ENCODE data around the gene CTNNA2.

CTNNA2 gene

DNA sequence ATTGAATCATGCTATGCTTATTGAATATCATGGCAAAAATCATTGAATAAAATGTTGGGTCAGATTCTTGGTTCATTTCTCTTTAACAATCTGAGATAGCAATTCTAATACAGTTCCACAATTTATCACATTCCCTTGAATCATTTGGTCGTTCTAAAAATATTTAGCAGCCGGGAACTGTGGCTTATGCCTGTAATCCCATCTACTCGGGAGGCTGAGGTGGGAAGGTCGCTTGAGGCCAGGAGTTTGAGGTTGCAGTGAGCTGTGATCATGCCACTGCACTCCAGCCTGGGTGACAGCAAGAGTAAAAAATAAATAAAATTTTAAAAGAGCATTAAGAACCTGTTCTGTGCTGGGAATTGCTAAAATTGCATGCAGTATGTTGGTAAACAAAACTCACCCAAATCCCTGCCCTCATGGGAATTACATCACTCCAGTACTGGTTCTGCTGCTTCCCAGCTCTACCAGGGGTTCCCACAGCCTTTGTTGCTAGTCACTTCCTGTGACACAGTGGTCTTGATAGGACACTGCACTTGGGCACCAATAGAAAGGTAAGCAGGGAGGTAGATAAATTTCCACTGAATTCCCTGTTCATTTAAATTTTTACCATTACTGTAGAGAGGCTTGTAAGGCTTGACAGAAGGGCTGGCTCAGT is 200.4 kb downstream of the CTNNA2 start:
- H3K27me3 ChIP-seq (ENCODE audit: control insufficient read depth, insufficient read depth, low read length), result no peaks in the 10 kb centered on the region
- no peaks in the 10 kb centered on the region for H3K9me3 ChIP-seq (ENCODE audit: control insufficient read depth, insufficient read depth, low read length)
- H3K4me3 ChIP-seq (ENCODE audit: low read depth, low read length), result no peak overlapping the region

DNA sequence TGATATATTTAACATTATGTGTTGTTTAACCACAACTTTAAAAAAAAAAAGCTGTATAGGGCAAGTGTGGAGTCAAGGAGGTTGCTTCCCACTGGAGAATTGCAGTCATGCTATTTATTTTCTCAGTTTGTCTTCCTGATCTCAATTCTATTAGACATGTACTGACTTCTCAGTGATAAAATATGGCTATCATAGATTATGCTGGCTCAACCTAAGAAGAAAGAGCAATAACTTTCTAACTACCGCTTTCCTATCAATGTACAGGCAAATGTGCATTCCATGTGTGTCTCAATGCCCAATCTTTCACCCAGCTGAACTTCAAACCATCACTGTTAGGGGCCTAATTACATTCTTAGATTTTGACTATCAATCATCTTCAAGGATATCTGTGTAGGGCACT is 201.4 kb downstream of the CTNNA2 start:
- Histone ChIP-seq H3K4me3 (ENCODE audit: low read depth, low read length) (no peak overlapping the region), H3K27me3 (ENCODE audit: control insufficient read depth, insufficient read depth, low read length) (no peaks in the 10 kb centered on the region), H3K9me3 (ENCODE audit: control insufficient read depth, insufficient read depth, low read length) (no peaks in the 10 kb centered on the region), H3K36me3 (ENCODE audit: control insufficient read depth, insufficient read depth, low read length) (no peaks in the 10 kb centered on the region), H3K4me1 (ENCODE audit: control insufficient read depth, insufficient read depth, low read length) (no peaks in the 10 kb centered on the region), H3K9ac (ENCODE audit: low read depth, low read length) (no peak overlapping the region)

More for the DNA sequence above, 200.4 kb downstream of the CTNNA2 start:
- Histone ChIP-seq H3K4me1 (ENCODE audit: control insufficient read depth, insufficient read depth, low read length) (no peaks in the 10 kb centered on the region), H3K9ac (ENCODE audit: low read depth, low read length) (no peak overlapping the region), H3K36me3 (ENCODE audit: control insufficient read depth, insufficient read depth, low read length) (no peaks in the 10 kb centered on the region)

DNA sequence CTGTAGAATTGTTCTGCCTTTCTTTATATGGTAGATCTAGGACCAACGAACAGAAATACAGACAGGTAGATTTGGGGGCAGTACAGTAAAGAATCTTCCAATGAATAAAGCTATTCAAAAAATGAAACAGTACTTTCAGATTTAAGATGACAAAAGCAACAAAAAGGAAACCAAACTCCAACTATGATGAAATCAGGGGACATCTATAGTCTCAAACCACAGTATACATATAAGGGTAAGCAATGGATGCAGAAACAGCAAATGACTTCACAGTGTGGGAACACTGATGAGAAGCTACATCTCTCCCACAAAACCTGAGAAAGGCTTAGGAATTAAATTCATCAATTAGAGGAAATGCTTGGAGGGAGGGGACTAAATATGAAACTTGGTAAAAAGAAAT is 202.5 kb downstream of the CTNNA2 start:
- H3K36me3 ChIP-seq (ENCODE audit: control insufficient read depth, insufficient read depth, low read length), result no peaks in the 10 kb centered on the region
- H3K27me3 ChIP-seq (ENCODE audit: control insufficient read depth, insufficient read depth, low read length), result no peaks in the 10 kb centered on the region
- no peak overlapping the region for H3K9ac ChIP-seq (ENCODE audit: low read depth, low read length)
- no peaks in the 10 kb centered on the region for H3K9me3 ChIP-seq (ENCODE audit: control insufficient read depth, insufficient read depth, low read length)
- H3K4me1 ChIP-seq (ENCODE audit: control insufficient read depth, insufficient read depth, low read length), result no peaks in the 10 kb centered on the region
- H3K4me3 ChIP-seq (ENCODE audit: low read depth, low read length), result no peak overlapping the region

DNA sequence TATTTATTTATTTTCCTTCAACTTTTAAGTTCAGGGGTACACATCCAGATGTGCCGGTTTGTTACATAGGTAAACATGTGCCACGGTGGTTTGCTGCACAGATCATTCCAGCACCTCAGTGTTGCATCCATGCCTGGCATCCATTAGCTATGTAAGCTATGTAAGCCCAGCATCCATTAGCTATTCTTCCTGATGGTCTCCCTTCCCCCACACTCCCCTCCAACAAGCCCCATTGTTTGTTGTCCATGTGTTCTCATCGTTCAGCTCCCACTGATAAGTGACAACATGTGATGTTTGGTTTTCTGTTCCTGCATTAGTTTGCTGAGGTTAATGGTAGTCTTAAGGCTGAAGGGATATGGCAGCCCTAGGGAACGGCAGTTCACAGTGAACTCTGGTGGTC is 203.4 kb downstream of the CTNNA2 start:
- H3K4me1 ChIP-seq (ENCODE audit: control insufficient read depth, insufficient read depth, low read length), result no peaks in the 10 kb centered on the region
- H3K27me3 ChIP-seq (ENCODE audit: control insufficient read depth, insufficient read depth, low read length), result no peaks in the 10 kb centered on the region
- no peaks in the 10 kb centered on the region for H3K36me3 ChIP-seq (ENCODE audit: control insufficient read depth, insufficient read depth, low read length)
- H3K9me3 ChIP-seq (ENCODE audit: control insufficient read depth, insufficient read depth, low read length), result no peaks in the 10 kb centered on the region
- no peak overlapping the region for H3K4me3 ChIP-seq (ENCODE audit: low read depth, low read length)
- no peak overlapping the region for H3K9ac ChIP-seq (ENCODE audit: low read depth, low read length)

DNA sequence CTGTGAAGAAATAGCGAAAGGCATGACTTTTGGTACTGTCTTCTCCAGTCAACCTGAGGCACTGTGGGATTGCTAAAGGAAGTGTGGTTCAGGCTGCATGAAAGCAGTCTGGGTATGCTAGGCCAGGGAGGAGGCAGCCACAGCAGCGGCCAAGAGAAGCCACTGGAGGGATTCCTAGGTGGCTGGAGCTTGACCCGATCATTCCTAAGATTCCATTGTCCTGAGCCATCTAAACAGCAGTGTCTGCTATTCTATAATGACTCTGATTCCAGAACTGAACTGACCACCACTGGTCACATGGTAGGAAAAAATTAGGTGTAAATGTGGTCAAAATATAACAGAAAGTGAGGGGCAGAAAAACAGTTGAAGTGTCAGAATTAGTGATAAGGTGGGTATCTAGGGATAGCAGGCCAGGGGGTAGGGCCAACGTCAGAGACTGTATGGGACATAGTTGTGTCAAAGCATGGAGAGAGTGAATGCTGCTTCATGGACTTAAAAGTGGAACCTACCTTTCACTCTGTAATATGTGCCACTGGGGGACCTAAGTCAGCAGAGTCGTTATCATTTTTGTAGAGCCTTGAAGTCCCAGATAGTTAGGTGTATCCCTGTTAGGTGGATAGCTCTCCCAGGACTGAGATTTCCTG is 204.6 kb downstream of the CTNNA2 start:
- H3K9me3 ChIP-seq (ENCODE audit: control insufficient read depth, insufficient read depth, low read length), result no peaks in the 10 kb centered on the region
- no peaks in the 10 kb centered on the region for H3K36me3 ChIP-seq (ENCODE audit: control insufficient read depth, insufficient read depth, low read length)
- no peaks in the 10 kb centered on the region for H3K27me3 ChIP-seq (ENCODE audit: control insufficient read depth, insufficient read depth, low read length)
- no peaks in the 10 kb centered on the region for H3K4me1 ChIP-seq (ENCODE audit: control insufficient read depth, insufficient read depth, low read length)
- no peak overlapping the region for H3K9ac ChIP-seq (ENCODE audit: low read depth, low read length)
- H3K4me3 ChIP-seq (ENCODE audit: low read depth, low read length), result no peak overlapping the region

DNA sequence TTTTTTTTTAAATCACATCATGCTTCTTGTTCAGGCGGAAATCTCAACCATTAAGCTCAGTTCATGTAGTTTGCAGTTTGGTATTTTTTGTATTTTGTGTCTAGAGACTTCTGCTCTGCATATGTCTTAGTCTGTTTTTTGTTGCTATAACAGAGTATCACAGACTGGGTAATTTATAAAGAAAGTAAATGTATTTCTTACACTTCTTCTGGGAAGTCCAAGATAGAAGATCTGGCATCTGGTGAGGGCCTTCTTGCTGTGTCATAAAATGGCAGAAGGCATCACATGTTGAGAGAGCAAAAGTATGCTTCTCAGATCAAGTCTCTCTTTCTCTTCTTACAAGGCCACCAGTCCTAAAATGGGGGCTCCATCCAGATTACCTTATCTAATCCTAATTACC is 208.2 kb downstream of the CTNNA2 start:
- H3K9ac ChIP-seq (ENCODE audit: low read depth, low read length), result no peak overlapping the region
- H3K27me3 ChIP-seq (ENCODE audit: control insufficient read depth, insufficient read depth, low read length), result no peaks in the 10 kb centered on the region
- no peak overlapping the region for H3K4me3 ChIP-seq (ENCODE audit: low read depth, low read length)
- H3K9me3 ChIP-seq (ENCODE audit: control insufficient read depth, insufficient read depth, low read length), result peaks cover 3% of the 10 kb centered on the region
- no peaks in the 10 kb centered on the region for H3K4me1 ChIP-seq (ENCODE audit: control insufficient read depth, insufficient read depth, low read length)
- H3K36me3 ChIP-seq (ENCODE audit: control insufficient read depth, insufficient read depth, low read length), result no peaks in the 10 kb centered on the region

DNA sequence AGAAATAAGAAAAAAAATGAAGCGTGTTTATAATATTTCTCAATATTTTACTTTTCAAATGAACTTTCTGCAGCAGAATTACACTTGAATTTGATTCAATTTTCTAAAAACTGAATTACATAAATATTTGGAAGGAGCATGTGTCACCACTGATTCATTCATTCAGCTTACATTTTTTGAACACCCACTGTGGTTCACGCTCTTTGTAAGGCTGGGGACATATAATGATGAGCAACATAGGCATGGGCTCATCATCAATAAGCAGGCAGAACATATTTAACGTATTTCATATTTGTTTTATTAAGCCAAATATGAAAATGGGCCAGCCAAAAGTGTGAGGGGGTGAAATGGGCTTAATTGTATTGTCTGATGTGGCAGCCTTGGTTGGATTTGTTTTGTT is 209.1 kb downstream of the CTNNA2 start:
- Histone ChIP-seq H3K4me3 (ENCODE audit: low read depth, low read length) (no peak overlapping the region), H3K4me1 (ENCODE audit: control insufficient read depth, insufficient read depth, low read length) (no peaks in the 10 kb centered on the region), H3K36me3 (ENCODE audit: control insufficient read depth, insufficient read depth, low read length) (no peaks in the 10 kb centered on the region), H3K9ac (ENCODE audit: low read depth, low read length) (no peak overlapping the region), H3K27me3 (ENCODE audit: control insufficient read depth, insufficient read depth, low read length) (no peaks in the 10 kb centered on the region), H3K9me3 (ENCODE audit: control insufficient read depth, insufficient read depth, low read length) (peaks cover 3% of the 10 kb centered on the region)

DNA sequence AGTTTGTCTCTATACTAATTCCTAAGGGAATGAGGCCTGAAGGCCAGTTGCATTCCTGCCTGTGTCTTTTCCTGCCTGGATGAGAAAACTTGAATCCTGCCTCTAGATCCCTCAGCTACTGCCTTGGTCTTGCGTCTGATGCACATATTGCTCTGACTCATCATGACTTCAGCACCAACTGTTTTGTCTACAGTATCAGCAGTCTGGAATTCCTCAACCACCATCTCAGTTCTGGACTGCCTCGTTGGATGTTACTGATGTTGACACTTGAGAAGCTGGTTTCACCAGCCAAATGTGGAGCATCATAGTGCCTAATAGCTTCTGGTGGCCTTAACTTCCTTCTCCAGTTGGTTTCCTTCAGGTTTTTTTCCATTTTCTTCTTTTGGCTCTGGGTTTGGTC is 211.0 kb downstream of the CTNNA2 start:
- Histone ChIP-seq H3K9ac (ENCODE audit: low read depth, low read length) (no peak overlapping the region), H3K27me3 (ENCODE audit: control insufficient read depth, insufficient read depth, low read length) (no peaks in the 10 kb centered on the region), H3K4me3 (ENCODE audit: low read depth, low read length) (no peak overlapping the region), H3K4me1 (ENCODE audit: control insufficient read depth, insufficient read depth, low read length) (no peaks in the 10 kb centered on the region), H3K36me3 (ENCODE audit: control insufficient read depth, insufficient read depth, low read length) (no peaks in the 10 kb centered on the region), H3K9me3 (ENCODE audit: control insufficient read depth, insufficient read depth, low read length) (peaks cover 3% of the 10 kb centered on the region)

DNA sequence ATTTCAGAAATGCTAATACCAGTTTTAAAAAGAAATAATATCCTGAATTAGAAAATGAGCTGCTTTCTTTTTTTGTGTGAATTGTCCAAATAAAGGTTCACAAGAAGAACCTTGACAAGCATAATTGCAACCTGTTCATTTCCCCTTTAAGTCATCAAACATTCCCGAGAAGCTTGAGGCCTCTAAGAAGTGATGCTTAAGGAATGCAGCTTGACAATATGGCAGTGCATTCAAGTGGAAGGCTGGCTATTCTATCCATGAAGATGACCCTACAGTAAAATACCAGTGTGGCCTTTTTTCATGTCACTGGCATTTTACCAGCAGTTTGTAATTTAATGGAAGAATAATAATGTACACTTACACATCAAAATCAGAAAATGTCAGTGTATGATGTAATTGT is 216.7 kb downstream of the CTNNA2 start:
- Histone ChIP-seq H3K9ac (ENCODE audit: low read depth, low read length) (no peak overlapping the region), H3K36me3 (ENCODE audit: control insufficient read depth, insufficient read depth, low read length) (no peaks in the 10 kb centered on the region), H3K4me3 (ENCODE audit: low read depth, low read length) (no peak overlapping the region), H3K4me1 (ENCODE audit: control insufficient read depth, insufficient read depth, low read length) (no peaks in the 10 kb centered on the region), H3K9me3 (ENCODE audit: control insufficient read depth, insufficient read depth, low read length) (no peaks in the 10 kb centered on the region), H3K27me3 (ENCODE audit: control insufficient read depth, insufficient read depth, low read length) (no peaks in the 10 kb centered on the region)

DNA sequence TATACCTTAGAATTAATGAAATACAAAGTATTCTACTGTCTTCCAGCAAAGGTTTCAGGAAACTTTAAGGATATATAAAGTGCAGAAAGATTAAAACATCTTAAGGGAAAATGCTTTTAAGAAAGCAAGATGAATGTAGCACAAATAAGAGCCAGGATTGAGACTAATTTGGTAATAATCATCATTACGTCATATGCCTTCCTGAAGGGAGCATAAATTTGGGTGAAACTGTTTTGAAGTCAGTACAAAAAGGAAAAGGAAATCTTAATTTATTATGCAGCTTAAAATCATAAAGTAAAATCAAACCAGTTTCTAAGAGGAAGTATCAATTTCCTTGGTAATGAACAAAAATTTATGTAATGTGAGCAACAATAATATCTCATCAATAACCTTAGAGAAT is 221.7 kb downstream of the CTNNA2 start:
- no peaks in the 10 kb centered on the region for H3K27me3 ChIP-seq (ENCODE audit: control insufficient read depth, insufficient read depth, low read length)
- no peaks in the 10 kb centered on the region for H3K36me3 ChIP-seq (ENCODE audit: control insufficient read depth, insufficient read depth, low read length)
- no peak overlapping the region for H3K9ac ChIP-seq (ENCODE audit: low read depth, low read length)
- H3K4me3 ChIP-seq (ENCODE audit: low read depth, low read length), result no peak overlapping the region
- no peaks in the 10 kb centered on the region for H3K4me1 ChIP-seq (ENCODE audit: control insufficient read depth, insufficient read depth, low read length)
- no peaks in the 10 kb centered on the region for H3K9me3 ChIP-seq (ENCODE audit: control insufficient read depth, insufficient read depth, low read length)

DNA sequence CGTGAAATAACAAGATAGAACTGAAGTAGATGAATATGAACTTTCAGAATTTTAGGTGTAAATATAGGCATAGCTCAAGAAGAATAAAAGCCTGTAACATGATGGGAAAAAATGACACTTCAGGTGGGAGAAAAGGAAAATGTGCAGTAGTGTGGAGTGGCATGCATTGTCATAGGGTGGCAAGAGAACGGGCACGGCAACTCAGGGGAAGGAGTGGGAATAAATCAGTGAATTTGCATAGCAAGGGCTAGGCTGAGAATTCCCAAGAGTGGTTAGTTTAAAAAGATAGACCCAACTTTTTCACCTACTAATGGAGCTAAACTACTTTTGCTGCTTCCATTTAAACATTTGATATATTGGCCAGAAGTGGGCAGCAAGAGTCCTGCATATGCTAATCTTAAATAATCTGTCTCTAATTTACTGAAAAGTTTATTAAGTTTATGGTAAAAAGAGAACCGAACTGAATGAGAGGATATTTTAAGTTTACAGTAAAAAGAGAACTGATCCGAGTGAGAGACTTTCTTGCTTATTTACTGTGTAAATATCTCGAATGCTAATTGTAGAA is 228.1 kb downstream of the CTNNA2 start:
- Histone ChIP-seq H3K36me3 (ENCODE audit: control insufficient read depth, insufficient read depth, low read length) (no peaks in the 10 kb centered on the region), H3K9ac (ENCODE audit: low read depth, low read length) (no peak overlapping the region), H3K4me3 (ENCODE audit: low read depth, low read length) (no peak overlapping the region), H3K4me1 (ENCODE audit: control insufficient read depth, insufficient read depth, low read length) (peaks cover 3% of the 10 kb centered on the region), H3K9me3 (ENCODE audit: control insufficient read depth, insufficient read depth, low read length) (no peaks in the 10 kb centered on the region), H3K27me3 (ENCODE audit: control insufficient read depth, insufficient read depth, low read length) (no peaks in the 10 kb centered on the region)

DNA sequence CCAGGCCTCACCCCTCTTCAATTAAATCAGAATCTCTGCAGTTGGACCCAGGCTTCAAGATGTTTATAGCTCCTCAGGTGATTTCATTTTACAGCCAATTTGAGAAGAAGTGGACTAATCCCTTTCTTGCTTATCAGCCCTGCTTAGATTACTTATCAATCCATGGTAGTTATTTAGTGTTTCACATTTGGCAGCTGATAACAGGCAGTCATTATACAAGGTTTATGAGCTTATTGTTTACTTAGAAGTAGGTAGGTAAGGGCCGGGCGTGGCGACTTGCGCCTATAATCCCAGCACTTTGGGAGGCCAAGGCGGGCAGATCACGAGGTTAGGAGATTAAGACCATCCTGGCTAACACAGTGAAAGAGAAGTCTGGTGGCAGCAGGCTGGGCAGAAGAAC is 237.5 kb downstream of the CTNNA2 start:
- Histone ChIP-seq H3K27me3 (ENCODE audit: control insufficient read depth, insufficient read depth, low read length) (no peaks in the 10 kb centered on the region), H3K4me1 (ENCODE audit: control insufficient read depth, insufficient read depth, low read length) (no peaks in the 10 kb centered on the region), H3K9ac (ENCODE audit: low read depth, low read length) (no peak overlapping the region), H3K9me3 (ENCODE audit: control insufficient read depth, insufficient read depth, low read length) (no peaks in the 10 kb centered on the region), H3K36me3 (ENCODE audit: control insufficient read depth, insufficient read depth, low read length) (no peaks in the 10 kb centered on the region), H3K4me3 (ENCODE audit: low read depth, low read length) (no peak overlapping the region)
